A549 (cell line): Measurements from ENCODE around the gene HHLA2. TPM values are rescaled to one million over a fixed set of nuclear protein-coding genes. Genes with fewer than 3 reads are reported as not detected.

Experiments
- ATAC-seq, 2 experiments: fragments of 200-7000 bp in 1 of 2; fragments of >200 bp in 1 of 2; cut with Nextera tagmentation in 1 of 2; cut with Tn5 transposase in 1 of 2; 3 replicates each; pipeline versions ENCODE4 v1.8.0 to v1.9.1; 2018 to 2020; ENCODE audit warnings: mild to moderate bottlenecking in 1 of 2, moderate library complexity in 1 of 2
- CTCF ChIA-PET: fragments of 300-600 bp; sonication (Branson Sonifier 250); formaldehyde crosslinking; extraction: SDS; loops from one replicate; lab custom pipeline; 2021; ENCODE audit warnings: antibody characterized with exemption, inconsistent platforms; lab: Yijun Ruan, JAX
- POLR2A ChIA-PET: fragments of 350-600 bp; formaldehyde crosslinking; extraction: SDS; loops from one replicate; lab custom pipeline; 2021; ENCODE audit warnings: antibody characterized with exemption, inconsistent platforms; lab: Yijun Ruan, JAX
- DNase-seq, 2 experiments: peaks; one replicate each; pipeline versions ENCODE4 v3.0.0 to v3.0.0-alpha.2; 2011 to 2016; ENCODE audit warnings: low read depth in 1 of 2, low spot score in 1 of 2
- FAIRE-seq: peaks from 2 replicates; lab custom pipeline; 2011; peaks lifted over from hg19 to GRCh38; lab: Jason Lieb, UNC
- H3K27ac ChIP-seq, 2 experiments: fragments of >200 bp; sonication (Bioruptor Twin); formaldehyde crosslinking; 3 replicates each; pipeline ENCODE4 v1.5.1; 2016 to 2017
- H3K4me1 ChIP-seq: fragments of >200 bp; sonication (Bioruptor Twin); formaldehyde crosslinking; 3 replicates; pipeline ENCODE4 v1.6.1; 2016
- H3K4me2 ChIP-seq: fragments of >200 bp; sonication (Bioruptor Twin); formaldehyde crosslinking; 3 replicates; pipeline ENCODE4 v1.6.1; 2016
- H3K4me3 ChIP-seq: fragments of >200 bp; sonication (Bioruptor Twin); formaldehyde crosslinking; 3 replicates; pipeline ENCODE4 v1.5.1; 2016
- H3K9me3 ChIP-seq: fragments of >200 bp; sonication (Bioruptor Twin); formaldehyde crosslinking; 3 replicates; pipeline ENCODE4 v1.6.1; 2016
- ATOH8 ChIP-seq: fragments of 250-450 bp; sonication (Bioruptor Pico); IDR thresholded peaks from 2 replicates; pipeline ENCODE4 v1.5.0; 2020; ENCODE audit warnings: low read depth, mild to moderate bottlenecking, moderate library complexity
- BHLHE40 ChIP-seq: IDR thresholded peaks from 2 replicates; pipeline ENCODE4 v1.6.1; 2012; ENCODE audit warnings: low read depth, low read length, inconsistent platforms
- CBX8 ChIP-seq: fragments of 200-600 bp; sonication (generic); IDR thresholded peaks from 2 replicates; pipeline ENCODE4 v1.6.1; 2016
- CEBPB ChIP-seq, 2 experiments: fragments of >200 bp in 1 of 2; sonication (Bioruptor Twin) in 1 of 2; formaldehyde crosslinking in 1 of 2; IDR thresholded peaks; 2 replicates each; pipeline ENCODE4 v1.6.1; 2012 to 2016
- CHD2 ChIP-seq: fragments of 150-350 bp; IDR thresholded peaks from 2 replicates; pipeline ENCODE4 v1.6.1; 2014; ENCODE audit warnings: low read length; ENCODE audit not compliant: partially characterized antibody
- EHMT2 ChIP-seq: fragments of 200-600 bp; sonication (generic); IDR thresholded peaks from 2 replicates; pipeline ENCODE4 v1.6.1; 2016; ENCODE audit warnings: antibody characterized with exemption, low read depth, mild to moderate bottlenecking, moderate library complexity
- ELK1 ChIP-seq: fragments of 150-350 bp; IDR thresholded peaks from 2 replicates; pipeline ENCODE4 v1.6.1; 2014; ENCODE audit warnings: low read depth, mild to moderate bottlenecking, low read length
- EP300 ChIP-seq, 2 experiments: fragments of >200 bp; sonication (Bioruptor Twin); formaldehyde crosslinking; IDR thresholded peaks; 2 replicates in 1 of 2; 3 replicates in 1 of 2; pipeline ENCODE4 v1.6.1; 2016 to 2017
- FOSL2 ChIP-seq, 2 experiments: fragments of 450-650 bp in 1 of 2; fragments of >200 bp in 1 of 2; sonication (Bioruptor Twin) in 1 of 2; formaldehyde crosslinking; IDR thresholded peaks; 2 replicates each; pipeline versions ENCODE4 v1.5.0 to v1.6.1; 2016 to 2020; ENCODE audit warnings: mild to moderate bottlenecking in 1 of 2, moderate library complexity in 1 of 2
- FOXS1 ChIP-seq: fragments of 250-450 bp; sonication (Bioruptor Pico); IDR thresholded peaks from 2 replicates; pipeline ENCODE4 v1.5.0; 2020; ENCODE audit warnings: mild to moderate bottlenecking, moderate library complexity
- GATA3 ChIP-seq: IDR thresholded peaks from 2 replicates; pipeline ENCODE4 v1.6.1; 2012; ENCODE audit warnings: borderline replicate concordance
- HES2 ChIP-seq: fragments of >200 bp; sonication (Bioruptor Twin); formaldehyde crosslinking; IDR thresholded peaks from 2 replicates; pipeline ENCODE4 v1.6.1; 2016
- HMGXB4 ChIP-seq: fragments of 250-450 bp; sonication (Bioruptor Pico); IDR thresholded peaks from 2 replicates; pipeline ENCODE4 v1.5.0; 2021; ENCODE audit warnings: mild to moderate bottlenecking, moderate library complexity, borderline replicate concordance
- HOXB13 ChIP-seq: fragments of 250-450 bp; sonication (Bioruptor Pico); IDR thresholded peaks from 2 replicates; pipeline ENCODE4 v1.5.0; 2020; ENCODE audit warnings: low read depth, mild to moderate bottlenecking, moderate library complexity
- JUNB ChIP-seq: fragments of >200 bp; sonication (Bioruptor Twin); formaldehyde crosslinking; IDR thresholded peaks from 2 replicates; pipeline ENCODE4 v1.6.1; 2016
- KDM1A ChIP-seq: fragments of 200-600 bp; sonication (generic); IDR thresholded peaks from 2 replicates; pipeline ENCODE4 v1.6.1; 2016; ENCODE audit warnings: low read depth, mild to moderate bottlenecking
- KDM5A ChIP-seq: fragments of 200-600 bp; sonication (generic); IDR thresholded peaks from 2 replicates; pipeline ENCODE4 v1.6.1; 2016; ENCODE audit warnings: antibody characterized with exemption, mild to moderate bottlenecking
- MAX ChIP-seq: IDR thresholded peaks from 2 replicates; pipeline ENCODE4 v1.6.1; 2012
- MAZ ChIP-seq: fragments of 150-350 bp; IDR thresholded peaks from 2 replicates; pipeline ENCODE4 v1.6.1; 2014; ENCODE audit warnings: antibody characterized with exemption, low read depth, low read length, borderline replicate concordance
- NFE2L2 ChIP-seq: fragments of 150-350 bp; conservative IDR thresholded peaks from 2 replicates; pipeline ENCODE4 v1.6.1; 2014; ENCODE audit warnings: low read length
- PBX3 ChIP-seq: IDR thresholded peaks from 2 replicates; pipeline ENCODE4 v1.6.1; 2012
- PHF8 ChIP-seq: fragments of 200-600 bp; sonication (generic); IDR thresholded peaks from 2 replicates; pipeline ENCODE4 v1.6.1; 2016; ENCODE audit warnings: low read depth, mild to moderate bottlenecking, antibody characterized with exemption, moderate library complexity, borderline replicate concordance
- POLR2AphosphoS2 ChIP-seq: conservative IDR thresholded peaks from 2 replicates; pipeline ENCODE4 v1.6.1; 2012; ENCODE audit warnings: low read length, improper control_type of control experiment, inconsistent platforms
- RAD21 ChIP-seq, 2 experiments: fragments of >200 bp in 1 of 2; sonication (Bioruptor Twin) in 1 of 2; formaldehyde crosslinking in 1 of 2; IDR thresholded peaks in 1 of 2; conservative IDR thresholded peaks in 1 of 2; 2 replicates in 1 of 2; 3 replicates in 1 of 2; pipeline ENCODE4 v1.6.1; 2012 to 2018; ENCODE audit warnings: inconsistent platforms in 1 of 2
- RARB ChIP-seq: fragments of 250-450 bp; sonication (Bioruptor Pico); IDR thresholded peaks from 2 replicates; pipeline ENCODE4 v1.8.0; 2021; ENCODE audit warnings: mild to moderate bottlenecking, moderate library complexity
- TFCP2L1 ChIP-seq: fragments of 250-450 bp; sonication (Bioruptor Pico); IDR thresholded peaks from 2 replicates; pipeline ENCODE4 v1.5.0; 2021; ENCODE audit warnings: mild to moderate bottlenecking
- TP53 ChIP-seq: fragments of 250-450 bp; sonication (Bioruptor Pico); IDR thresholded peaks from 2 replicates; pipeline ENCODE4 v1.5.0; 2021; ENCODE audit warnings: mild to moderate bottlenecking, moderate library complexity
- USF2 ChIP-seq: fragments of 450-650 bp; IDR thresholded peaks from 2 replicates; pipeline ENCODE4 v1.6.1; 2014; ENCODE audit warnings: antibody characterized with exemption
- ZC3H11A ChIP-seq: fragments of 450-650 bp; IDR thresholded peaks from 2 replicates; pipeline ENCODE4 v1.6.1; 2014; ENCODE audit warnings: antibody characterized with exemption, mild to moderate bottlenecking
- ZFP36 ChIP-seq: fragments of 450-650 bp; IDR thresholded peaks from 2 replicates; pipeline ENCODE4 v1.6.1; 2014; ENCODE audit warnings: borderline replicate concordance; ENCODE audit not compliant: partially characterized antibody
- ZNF302 ChIP-seq: fragments of 250-450 bp; sonication (Bioruptor Pico); IDR thresholded peaks from 2 replicates; pipeline ENCODE4 v1.9.0; 2021; ENCODE audit warnings: inconsistent platforms, mild to moderate bottlenecking, moderate library complexity
- ZSCAN20 ChIP-seq: fragments of 250-450 bp; sonication (Bioruptor Pico); IDR thresholded peaks from 2 replicates; pipeline ENCODE4 v1.8.0; 2022; ENCODE audit warnings: mild to moderate bottlenecking, moderate library complexity
- WGBS: methylation state at CpG from one replicate; pipeline ENCODE4 v1.1.6; 2017; ENCODE audit errors: missing lambda C conversion rate; 5-methylcytosine and 5-hydroxymethylcytosine counted together
- polyA plus RNA-seq, 4 experiments: library from polyadenylated mRNA; depleted of rRNA in 3 of 4; stranded (reverse); fragments of >200 nt; fragmentation: RNase III in 1 of 4; extraction: RNeasy Plus Mini Kit Qiagen cat#74134 plus additional on column Dnase treatment in 1 of 4; gene quantifications; 2 replicates in 3 of 4; 3 replicates in 1 of 4; pipeline ENCODE4 v1.2.3, GENCODE V29; 2011 to 2017

The HHLA2 gene
- polyA plus RNA-seq, 2 of the 4 experiments (the other 2 are of a cell fraction) = 0.08 to 0.48 TPM

GRCh38 chr3:108408883-108409799 lies 112.8 kb downstream of the HHLA2 start:
- ATAC-seq (no peak), FAIRE-seq (no peak), DNase-seq (no peak)
- ChIA-PET POLR2A (no interaction called here), CTCF (interaction anchor here (0.6 to 1.6 kb wide), 3 partner anchors 256 to 1332 kb away, joined by 3 to 9 read pairs (median 6); no protein-coding TSS in a partner anchor)
- H3K27ac ChIP-seq = no peak overlapping the region
- TF ChIP-seq ZNF302 (CRISPR knock-in tag) (no peak), KDM1A (no peak), MAZ (no peak), HMGXB4 (CRISPR knock-in tag) (no peak), PHF8 (no peak), ZC3H11A (no peak), CHD2 (no peak), FOXS1 (no peak), BHLHE40 (no peak), EHMT2 (no peak), GATA3 (no peak), HES2 (no peak), ATOH8 (CRISPR knock-in tag) (no peak), KDM5A (no peak), ZFP36 (no peak), EP300 (IDR thresholded peaks at IDR 0.05) (no peak), TP53 (CRISPR knock-in tag) (no peak)
- H3K9me3 ChIP-seq = no peaks in the 10 kb centered on the region
- no peak overlapping the region for H3K4me2 ChIP-seq
- no peaks in the 10 kb centered on the region for H3K4me1 ChIP-seq
- no peak overlapping the region for H3K4me3 ChIP-seq
- WGBS = 67% methylated on average over 7 of the region's 7 CpGs

- no peak overlapping the region for H3K27ac ChIP-seq
- no peaks in the 10 kb centered on the region for H3K9me3 ChIP-seq
- FAIRE-seq (no peak), DNase-seq (no peak), ATAC-seq (no peak)
- WGBS = 74% methylated on average over 4 of the region's 4 CpGs
- ChIA-PET POLR2A (no interaction called here), CTCF (interaction anchor here (1.4 to 1.6 kb wide), 2 partner anchors 256 to 472 kb away, joined by 6 to 9 read pairs; no protein-coding TSS in a partner anchor)
- H3K4me2 ChIP-seq = no peak overlapping the region
- H3K4me3 ChIP-seq = no peak overlapping the region
- H3K4me1 ChIP-seq = no peaks in the 10 kb centered on the region
- TF ChIP-seq CEBPB (IDR thresholded peaks at IDR 0.05) (no peak), USF2 (no peak), PBX3 (no peak), MAX (no peak), RARB (CRISPR knock-in tag) (no peak), ZSCAN20 (CRISPR knock-in tag) (no peak), RAD21 (conservative IDR thresholded peaks at IDR 0.05 in 1 of 2, IDR thresholded peaks at IDR 0.05 in 1 of 2) (no peak), HOXB13 (CRISPR knock-in tag) (no peak), ZNF302 (CRISPR knock-in tag) (no peak), CBX8 (no peak), TFCP2L1 (CRISPR knock-in tag) (no peak), MAZ (no peak), FOSL2 (IDR thresholded peaks at IDR 0.05) (no peak), FOSL2 (CRISPR knock-in tag; IDR thresholded peaks at IDR 0.05) (no peak), NFE2L2 (no peak), POLR2AphosphoS2 (no peak), JUNB (no peak), ELK1 (no peak)
Measured at GRCh38 chr3:108409800-108410178, 113.4 kb downstream of the HHLA2 start.
